ENCODE results near the gene FRG2C.
"Not testable (repeated sequence)": the region's sequence is repeated elsewhere in the genome, so short reads cannot be mapped to it uniquely, and the experiment has no call there.

DNA sequence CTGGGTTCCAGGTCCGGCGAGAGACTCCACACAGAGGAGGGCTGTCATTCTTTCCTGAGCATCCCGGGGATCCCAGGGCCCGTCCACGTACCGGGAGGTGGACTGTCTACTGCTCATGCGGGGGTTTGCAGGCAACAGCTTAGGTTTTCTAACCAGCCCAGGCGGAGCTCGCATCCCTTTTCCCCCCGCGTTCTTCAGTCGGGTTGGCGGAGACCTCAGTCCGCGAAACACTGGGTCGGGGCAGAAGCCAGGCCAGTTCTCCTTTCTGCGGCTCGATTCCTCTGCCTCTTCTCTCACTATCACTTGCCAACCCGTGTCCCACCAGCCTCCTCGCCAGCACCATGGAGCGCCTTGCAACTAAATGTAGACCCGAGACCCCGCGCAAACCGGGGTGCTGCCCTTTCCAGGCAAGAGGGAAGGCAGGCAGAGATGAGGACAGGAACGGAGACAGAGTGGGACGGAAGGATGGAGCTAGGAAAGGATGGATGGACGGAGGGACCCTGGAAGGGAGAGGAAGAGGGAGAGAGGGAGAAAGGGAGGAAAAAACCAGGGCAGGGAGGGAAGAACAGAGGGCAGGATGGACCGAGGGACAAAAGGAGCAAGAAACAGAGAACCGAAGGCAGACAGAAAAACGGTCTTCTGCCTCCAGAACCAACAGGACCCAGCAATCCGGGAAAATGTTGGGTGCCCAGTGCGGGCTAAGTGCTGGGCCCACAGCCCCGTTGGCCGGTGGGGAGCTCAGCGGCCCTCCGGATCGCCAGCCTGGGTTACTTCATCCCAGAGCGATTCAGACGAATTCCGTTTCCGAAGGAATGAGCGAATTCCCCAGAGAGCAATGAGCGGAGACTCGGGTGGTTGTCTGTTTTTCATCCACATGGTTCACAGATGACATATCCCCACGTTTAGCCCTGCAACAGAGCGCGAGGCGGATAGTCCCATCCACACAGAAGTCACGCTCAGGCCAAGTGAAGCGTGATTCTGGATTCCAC is 6.5 kb downstream of the FRG2C start:
- not testable (repeated sequence) for TF ChIP-seq CTCF (optimal IDR thresholded peaks at IDR 0.05 in 1 of 3, IDR thresholded peaks at IDR 0.05 in 1 of 3, conservative IDR thresholded peaks at IDR 0.05 in 1 of 3; ENCODE audit: extremely low read depth in 1 of 3, insufficient read depth in 2 of 3, low read length in 3 of 3); EZH2 (IDR thresholded peaks at IDR 0.05; ENCODE audit: low read length)

All from keratinocyte (primary cell).